NCI-H2227 treated with DMSO at 0.1 percent for 48 hours (cell line): ENCODE measurements around the gene AVPR2.

Source experiments
- DNase-seq: peaks from one replicate; lab custom pipeline; 2025; lab: John Stamatoyannopoulos, UW

The AVPR2 gene

DNA sequence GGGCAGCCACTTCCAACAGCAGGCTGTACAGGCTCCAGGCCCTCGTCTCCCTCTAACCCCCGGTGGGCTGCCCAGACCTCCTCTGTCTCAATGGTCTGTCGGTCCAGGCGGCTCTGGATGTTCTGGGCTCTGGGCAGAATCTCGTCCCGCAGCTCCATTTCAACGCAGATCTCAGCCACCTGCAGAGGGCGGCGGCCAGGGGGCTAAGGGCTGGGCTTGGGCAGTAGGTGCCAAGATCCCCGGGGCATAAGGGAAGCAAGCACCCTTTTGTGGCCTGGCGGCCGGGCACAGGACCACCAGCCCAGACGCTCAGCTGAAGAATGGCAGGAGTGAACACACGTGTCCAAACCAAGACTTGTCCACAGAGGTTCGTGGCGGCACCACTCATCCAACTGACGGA lies 9.2 kb downstream of the AVPR2 start:
- no peak for DNase-seq

DNA sequence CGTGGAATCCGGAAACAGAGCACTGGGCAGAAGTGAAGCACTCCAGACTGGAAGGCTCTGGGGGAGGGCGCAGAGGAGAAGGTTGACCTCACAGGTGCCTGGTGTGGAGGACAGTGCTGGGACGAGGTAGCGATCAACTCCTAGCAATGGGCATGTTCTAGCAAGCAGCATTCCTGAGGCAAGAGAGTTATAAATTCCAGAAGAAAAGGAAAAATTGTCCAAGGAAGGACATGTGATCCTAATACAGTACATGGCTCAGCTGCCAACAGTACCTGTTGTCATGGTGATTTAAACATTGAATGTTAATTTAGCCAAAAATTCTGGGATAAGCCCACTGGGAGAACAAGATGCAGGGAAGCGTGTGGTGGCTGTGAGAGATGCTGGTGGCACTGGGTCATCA lies 13.4 kb downstream of the AVPR2 start:
- no peak for DNase-seq

DNA sequence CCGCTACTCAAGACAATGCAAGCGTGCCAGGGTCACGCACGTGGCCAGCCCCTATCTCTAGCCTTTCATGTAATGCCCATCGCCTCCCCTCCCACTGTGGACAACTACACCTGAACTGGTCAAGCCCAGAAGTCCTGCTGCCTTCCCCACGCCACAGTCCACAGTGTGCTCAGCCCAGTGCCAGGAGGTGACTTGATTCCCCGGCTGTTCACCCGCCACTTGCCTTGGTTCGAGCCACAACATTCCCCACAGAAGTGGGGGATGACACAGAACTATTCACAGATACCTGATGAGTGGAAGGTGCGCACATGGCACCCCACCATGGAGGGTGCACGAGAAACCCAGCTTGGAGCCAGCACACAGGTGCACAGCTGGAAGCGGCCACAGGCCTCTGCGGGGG lies 14.8 kb downstream of the AVPR2 start:
- no peak for DNase-seq

DNA sequence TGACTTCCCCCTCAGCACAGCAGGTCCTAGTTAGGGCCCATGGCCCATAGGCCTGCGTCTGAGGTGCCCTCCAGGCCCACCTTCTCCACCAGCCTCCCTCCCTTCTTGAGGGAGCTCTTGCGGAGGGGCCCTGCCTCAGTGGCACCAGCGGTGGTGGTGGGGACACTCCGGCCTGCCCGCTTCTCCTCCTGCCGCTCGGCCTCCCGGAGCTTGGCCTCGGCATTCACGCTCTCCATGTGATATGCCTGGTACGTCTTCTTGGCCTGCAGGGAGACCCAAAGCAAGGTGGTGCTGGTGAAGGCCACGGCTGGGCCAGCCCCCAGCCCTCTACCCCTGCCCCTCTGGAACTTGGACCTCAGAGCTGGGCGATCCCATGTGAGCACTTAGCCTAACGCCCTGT lies 16.1 kb downstream of the AVPR2 start:
- DNase-seq = no peak

DNA sequence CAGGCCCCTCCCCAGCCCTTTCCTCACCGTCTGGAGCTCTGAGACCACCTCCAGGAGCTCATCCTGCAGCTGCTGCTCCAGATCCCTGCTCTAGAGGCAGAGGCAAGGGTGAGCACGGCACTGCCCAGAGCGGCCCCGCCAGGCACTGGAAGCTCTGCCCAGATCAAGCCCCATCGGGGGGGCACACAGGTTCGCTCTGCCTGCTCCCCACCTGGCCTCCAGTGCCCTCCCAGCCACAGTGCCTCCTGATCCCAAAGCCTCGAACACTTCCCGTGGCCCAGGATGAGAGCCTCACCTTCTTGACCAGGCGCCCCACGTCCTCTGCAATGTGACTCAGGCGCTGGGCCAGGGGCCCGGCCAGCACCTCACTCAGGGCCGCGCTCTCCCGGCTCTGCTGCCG lies 16.6 kb downstream of the AVPR2 start:
- DNase-seq = no peak

DNA sequence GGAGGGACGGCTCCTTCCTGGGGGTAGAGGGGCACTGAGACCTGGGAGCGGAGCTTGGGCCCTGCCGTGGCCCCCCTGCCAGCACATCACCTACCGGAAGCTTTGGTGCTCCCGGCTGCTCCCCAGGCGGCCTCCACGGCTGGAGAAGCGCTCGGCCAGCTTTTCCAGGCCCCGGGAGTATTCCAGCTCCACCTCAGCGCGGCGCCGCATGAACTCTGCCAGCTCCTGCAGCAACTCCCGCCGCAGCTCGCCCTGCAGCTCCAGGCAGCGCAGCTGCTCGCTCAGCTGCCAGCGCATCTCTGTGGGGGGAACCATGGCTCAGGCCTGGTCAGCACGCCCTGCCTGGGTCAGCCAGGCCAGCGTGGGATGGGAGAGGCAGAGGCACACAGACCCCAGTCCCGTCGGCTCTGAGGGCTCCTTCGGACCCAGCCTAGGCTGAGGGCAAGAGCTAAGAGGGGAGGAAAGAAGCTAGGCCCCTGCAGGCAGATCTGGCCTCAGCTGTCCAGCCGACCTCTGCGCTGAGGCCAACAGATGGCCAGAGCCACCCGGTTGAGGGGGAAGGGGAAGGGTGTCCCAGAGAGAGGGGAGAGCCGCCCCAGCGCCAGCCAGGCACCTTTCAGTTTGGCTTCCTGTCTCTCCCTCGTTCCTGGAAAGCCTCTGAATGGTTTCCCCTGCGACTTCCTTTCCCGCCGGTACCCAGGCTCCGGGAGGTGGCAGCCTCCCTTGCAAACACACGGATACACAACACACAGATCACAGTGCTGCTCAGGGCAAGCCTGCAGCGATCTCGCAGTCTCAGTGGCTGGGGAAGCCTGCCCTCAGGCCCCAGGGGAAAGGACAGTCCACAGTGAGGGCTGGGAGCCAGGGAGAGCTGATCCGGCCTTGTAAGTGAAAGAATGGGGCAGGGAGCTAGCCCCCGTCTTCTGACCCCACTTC lies 17.3 kb downstream of the AVPR2 start:
- DNase-seq = peak; percentile 15

DNA sequence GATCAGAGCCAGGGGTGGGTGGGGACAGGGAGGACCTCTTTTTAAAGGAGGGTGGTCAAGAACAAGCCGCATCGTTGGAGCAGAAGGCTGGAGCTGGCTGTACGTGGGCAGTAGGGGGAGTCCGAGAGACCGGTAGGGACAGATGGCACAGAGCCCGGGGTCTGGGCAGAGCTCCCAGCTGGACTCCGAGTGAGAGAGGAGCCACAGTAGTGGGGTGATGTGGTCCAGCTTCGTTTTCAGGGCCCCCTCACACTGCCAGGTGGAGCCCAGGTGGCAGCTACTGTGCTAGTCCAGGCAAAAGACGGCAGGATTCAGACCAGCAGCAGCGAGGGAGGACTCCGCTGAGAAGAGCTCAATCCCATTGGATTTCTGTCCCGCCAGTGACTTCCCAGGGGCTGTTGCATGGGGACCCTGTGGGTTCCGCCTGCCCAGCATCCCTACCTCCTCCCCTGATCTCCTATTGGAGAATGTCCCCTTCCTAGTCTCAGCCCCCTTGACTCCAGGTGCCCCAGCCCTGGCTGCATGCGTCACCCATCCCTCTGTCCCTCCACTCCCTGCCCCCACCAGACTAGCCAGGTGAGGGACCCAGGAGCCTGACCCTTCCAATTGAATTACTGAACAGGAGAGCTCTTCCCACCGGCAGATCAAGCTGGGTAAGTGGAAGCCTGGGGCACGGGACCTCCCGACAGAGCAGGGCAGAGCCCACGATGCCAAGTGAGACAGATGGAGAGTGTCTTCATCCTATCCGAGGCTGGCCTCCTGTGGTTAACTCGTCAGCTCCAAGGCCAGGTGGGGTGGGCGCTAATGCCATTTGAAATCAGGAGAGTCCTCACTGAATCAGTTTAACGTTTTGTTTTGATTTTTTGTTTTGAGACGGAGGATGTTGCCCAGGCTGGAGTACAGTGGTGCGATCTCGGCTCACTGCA lies 18.7 kb downstream of the AVPR2 start:
- peak; percentile 14 for DNase-seq

DNA sequence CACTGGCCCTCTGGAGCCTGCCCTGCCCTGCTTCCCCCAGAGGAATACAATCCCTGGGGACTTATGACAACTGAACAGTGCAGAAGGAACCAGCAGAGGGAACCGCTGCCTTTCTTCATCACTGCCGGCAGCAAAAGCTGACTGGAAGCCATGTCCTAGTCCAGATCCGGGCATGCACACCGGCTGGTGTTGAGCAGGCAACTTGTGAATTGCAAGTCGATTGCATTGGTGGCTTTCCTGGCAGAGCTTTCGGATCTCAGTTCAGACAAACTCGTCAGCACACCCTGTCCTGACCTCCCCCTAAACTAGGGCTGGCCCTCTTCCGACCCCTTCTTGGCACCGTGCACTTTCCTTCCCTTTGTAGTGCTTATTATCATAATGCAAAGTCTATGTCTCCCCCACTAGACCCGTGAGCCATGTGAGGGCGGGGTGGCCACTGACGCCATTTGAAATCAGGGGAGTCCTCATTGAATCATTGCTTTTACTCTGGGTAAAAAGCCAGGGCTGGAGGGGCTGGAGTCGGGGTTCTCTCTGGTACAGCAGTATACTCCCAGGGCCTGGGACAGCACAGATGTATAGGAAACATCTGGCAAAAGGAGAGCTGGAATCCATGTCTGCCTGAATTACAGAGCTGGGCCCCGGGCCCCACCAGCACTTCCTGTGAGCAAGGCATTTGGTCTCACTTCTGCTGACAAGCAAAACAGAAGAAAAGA lies 19.8 kb downstream of the AVPR2 start:
- DNase-seq = peak; percentile 6

DNA sequence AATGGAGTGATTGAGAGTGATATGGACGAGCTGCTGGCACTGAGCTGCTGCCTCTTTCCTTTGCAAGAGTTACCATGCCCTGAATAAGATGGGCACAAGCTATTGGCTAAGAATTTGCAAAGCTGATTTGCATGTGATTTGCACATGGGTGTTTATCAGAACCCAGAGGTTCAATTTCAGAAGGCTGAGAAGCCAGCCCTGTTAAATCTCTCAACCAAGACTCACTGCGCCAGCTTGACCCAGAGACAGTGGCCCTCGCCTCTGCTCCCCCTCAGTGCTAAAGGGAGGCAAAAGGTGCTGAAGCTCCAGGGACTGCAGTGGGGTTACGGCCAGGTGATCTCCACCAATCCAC lies 20.9 kb downstream of the AVPR2 start:
- DNase-seq = no peak

DNA sequence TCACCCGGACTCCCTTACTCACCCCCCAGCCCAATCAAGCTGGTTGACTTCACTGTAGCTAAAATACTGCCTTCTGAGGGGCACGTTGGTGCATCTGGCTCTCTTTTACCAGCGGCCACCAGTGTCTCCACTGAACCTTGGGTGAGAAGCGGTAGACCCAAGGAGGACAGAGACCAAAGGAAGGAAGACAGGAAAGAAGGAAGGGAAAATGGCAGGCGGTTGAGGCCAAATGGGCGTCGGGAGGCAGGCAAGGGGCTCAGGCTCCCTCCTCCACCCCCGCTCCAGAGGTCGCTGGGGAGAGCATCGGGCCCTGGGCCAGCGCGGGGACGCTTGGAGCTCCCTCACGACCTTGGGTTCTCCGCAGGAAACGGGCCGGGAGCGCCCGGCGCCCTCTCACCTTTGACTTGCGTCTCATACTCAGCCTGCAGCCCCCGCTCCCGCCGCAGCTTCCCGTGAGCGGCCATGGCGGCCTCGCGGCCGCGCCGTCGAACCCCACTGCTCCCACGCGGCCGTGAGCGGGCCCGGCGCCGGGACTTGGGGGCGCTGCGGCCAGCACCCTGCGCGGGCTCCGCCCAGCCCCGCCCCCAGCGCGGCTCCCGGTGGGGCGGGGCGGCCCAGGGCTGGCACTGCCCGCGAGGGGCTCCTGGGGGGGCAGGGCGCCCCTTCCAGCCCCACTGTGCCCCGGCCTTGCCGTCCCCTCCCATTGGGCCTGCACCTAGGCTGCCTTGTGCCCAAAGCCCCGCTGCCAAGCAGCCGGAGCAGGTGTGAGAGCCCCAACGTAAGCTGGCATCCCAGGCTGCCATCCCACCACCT lies 21.5 kb downstream of the AVPR2 start, which contains the start of gene ARHGAP4:
Gene ARHGAP4 (minus strand): TSS at position 526 of the 813 bp plus-strand sequence. CDS start 62 bp downstream, at position 464.
- DNase-seq = no peak

DNA sequence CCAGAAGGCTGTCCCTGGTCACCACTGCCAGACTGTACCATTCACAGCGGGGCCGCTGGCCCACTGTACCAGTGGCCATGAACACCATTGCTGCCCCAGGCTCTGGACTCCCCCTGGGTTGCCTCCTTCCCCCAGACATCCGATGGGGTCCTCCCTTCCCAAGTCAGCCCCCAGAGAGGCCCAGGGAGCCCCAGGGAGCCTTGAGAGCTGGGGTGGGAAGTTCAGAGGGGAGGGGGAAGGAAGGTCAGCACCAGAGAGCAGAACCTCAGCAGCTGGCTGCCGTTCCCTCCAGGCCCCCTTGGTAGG lies 22.0 kb downstream of the AVPR2 start:
- DNase-seq = no peak

DNA sequence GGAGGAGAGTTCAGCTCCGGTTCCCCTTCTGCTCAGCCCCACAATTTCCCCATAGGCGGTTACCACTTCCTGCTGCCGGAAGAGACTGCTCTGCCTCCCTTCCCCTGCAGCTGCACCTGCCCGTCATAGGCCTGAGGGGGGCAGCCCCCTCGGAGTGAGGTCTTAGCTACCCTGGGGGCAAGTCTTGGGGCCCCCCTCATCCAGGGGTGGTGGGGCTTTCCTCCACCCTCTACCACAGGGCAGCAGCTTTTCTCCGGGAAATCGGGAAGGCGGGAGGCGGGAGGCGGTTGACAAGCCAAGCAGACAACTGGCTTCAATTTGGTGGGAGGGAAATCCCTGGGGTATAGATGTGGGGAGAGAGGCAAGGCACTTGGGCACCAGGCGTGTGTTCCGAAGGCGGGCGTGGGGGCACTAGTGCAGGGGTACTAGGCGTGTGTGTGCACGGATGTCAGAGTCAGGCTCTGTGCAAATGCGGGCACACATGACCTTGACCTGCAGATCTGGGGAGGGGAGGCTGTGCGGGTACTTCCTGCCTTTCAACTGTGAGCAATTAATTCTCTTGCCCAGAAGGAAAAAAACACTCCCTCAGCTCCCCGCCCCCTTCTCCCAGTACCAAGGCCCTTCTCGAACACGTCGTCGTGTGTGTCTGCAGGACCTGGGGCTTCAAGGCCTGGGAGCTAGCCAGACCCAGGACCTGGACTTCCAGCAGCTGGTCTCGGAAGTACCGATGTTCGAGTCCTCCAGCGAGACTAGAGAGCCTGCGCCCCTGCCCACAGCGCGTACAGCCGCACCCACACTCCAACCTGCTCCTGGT lies 22.6 kb downstream of the AVPR2 start:
- peak; percentile 68 for DNase-seq

DNA sequence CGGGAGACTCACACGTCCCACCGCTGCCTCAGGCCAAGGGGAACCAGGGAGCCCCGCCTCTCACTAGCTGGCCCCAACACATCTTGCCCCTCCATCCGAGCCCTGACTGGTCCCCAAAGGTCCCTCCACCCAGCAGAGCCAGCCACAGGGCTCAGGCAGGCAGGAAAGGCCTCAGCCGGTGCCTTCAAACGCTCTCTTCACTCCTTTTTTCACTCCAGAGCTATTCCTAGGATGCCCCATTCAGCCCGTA lies 23.1 kb downstream of the AVPR2 start:
- peak; percentile 57 for DNase-seq

DNA sequence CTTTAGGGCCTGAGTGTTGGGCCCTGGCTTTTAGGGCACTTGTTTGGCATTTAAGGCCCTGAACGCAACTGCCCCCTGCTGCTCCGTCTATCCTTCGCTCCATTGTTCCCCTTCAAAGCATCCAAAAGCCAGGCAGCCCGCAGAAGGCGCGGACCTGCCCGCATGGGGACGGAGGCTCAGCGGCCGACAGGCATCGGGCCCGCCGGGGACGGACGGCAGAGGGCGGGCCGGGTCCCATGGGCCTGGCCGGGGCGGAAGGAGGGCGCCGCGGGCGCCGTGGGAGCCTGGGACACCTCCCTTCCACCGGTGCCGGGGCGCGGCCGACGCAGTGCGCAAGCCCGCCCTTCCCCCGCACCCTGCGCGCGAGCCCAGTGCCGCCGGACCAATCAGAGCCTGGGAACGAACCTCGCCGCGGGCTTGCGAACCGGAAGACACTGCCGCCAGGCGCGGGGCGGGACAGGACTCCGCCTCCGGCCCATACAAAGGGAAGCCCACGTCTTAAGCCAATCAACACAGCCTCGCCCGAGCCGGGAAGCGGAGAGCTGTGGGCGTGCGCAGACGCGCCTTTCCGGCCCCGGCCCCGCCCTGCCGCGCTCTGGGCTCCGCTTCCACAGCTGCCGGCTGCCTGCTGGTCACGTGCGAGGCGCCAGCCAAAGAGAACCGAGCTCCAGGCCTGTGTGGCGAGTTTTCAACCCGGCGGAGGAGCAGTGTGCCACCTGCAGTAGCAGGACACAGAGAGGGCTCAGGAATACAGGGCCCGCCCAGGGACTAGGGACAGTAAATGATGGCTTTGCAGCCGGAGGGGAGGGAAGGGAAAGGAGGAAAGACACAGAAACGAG lies 23.7 kb downstream of the AVPR2 start:
- peak; percentile 97 for DNase-seq

DNA sequence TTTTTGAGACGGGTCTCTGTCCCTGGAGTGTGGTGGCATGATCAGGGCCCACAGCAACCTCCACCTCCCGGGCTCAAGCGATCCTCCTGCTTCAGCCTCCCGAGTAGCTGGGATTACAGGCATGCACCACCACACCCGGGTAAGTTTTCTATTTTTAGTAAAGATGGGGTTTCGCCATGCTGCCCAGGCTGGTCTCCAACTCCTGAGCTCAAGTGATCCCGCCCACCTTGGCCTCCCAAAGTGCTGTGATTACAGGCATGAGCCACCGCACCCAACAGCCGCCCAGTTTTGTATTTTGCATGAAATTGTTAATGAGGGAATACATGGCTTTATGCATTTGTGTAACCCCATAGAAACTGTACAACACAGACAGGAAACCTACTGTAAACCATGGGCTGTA lies 24.4 kb downstream of the AVPR2 start:
- DNase-seq = no peak

DNA sequence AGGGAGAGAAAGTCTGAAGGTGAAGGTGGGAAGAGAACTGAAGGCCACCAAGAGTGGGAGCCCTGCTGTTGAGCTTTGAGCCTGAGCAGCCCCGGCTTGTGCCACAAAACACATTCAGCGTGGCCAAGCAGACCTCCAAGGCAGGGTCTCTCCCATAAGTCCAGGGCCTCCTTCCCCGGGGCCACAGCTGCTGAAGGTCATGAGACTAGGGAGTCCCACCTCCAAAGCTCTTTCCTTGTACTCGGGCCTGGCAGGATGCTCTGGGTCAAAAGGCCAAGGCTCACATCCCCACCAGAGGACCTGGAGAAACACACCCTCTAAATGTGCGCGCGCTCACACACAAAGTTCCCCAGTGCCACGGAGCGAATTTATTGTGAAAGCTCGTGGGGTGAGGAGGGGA lies 25.1 kb downstream of the AVPR2 start:
- no peak for DNase-seq

DNA sequence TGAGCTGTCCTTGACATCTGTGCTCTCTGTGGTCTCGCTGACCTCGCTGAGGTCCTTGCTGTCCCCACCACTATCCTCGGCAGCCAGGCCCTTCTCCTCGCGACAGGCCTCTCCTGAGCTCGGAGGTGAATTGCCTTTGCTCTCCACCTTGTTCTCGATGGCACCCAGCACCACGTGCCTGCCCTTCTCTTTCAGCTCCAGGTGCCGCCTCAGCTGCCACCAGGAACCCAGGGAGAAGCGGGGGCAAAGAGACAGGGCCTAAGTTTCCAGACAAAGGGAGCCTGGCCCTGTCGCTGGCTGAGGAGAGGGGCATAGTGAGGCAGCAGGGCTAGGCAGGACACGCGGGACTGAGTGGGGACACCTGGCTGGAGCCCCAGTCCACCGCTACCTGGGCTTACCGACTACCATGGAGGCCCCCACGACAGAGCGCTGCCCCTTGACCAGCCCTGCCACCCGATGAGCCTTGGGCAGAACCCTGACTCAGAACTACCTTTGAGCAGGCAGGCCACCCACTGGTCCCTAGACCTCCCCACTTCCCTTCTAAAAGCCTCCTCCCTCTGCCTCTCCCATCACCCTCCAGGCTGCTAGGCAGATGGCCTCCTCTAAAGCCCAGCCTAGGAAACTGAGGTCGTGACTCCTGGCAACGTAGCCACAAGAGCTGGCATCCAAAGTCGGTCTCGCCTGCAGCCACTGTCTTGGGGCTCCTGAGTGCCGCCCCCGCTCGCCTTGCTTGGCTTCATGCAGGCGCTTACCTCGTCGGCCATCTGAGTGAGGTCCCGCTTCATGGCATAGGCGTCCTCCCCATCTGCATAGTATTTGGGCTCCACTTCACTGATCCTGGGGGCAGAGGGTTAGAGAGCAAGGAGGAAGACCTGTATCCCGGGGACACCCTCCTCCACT lies 25.8 kb downstream of the AVPR2 start:
- no peak for DNase-seq

DNA sequence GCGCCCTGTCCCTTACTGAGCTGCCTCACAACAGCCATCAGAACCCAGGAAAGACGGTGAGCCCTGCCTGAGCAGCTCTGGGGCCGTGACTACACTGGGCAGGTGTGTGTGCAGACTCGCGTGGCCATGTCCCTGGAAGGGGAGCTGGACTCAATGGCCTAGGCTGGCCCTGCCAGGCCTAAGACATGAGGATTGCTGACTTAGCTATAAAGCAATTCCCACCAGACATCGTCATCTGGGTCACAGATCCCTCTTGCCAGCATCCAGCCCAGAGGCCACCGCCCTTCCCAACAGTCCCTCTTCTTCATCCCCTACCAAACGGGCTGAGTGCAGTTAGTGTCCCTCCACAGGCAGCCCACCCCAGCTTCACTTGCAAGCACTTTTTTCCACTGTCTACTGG lies 26.7 kb downstream of the AVPR2 start:
- DNase-seq = no peak

DNA sequence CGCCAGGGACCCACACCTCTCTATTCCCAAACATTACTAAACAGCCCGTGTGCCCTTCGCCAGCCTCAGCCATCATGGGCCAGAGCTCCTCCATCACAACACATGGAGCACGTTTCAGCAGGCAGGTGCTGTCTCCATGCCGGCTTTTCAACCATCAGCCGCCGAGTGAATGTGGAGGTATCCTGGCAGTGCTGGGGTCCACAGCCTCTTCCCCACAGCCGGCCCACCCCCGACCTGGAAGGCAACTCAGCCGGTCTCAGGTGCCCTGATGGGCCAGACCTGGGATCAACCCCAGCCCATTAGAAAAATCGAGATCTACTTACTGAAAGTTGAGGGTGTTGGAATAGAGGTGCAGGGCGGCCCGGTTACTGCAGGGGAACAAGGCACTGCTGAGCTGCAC lies 27.3 kb downstream of the AVPR2 start:
- no peak for DNase-seq
